ENCODE measurements around the gene DNAH7.
"Not testable (repeated sequence)": the region's sequence is repeated elsewhere in the genome, so short reads cannot be mapped to it uniquely, and the experiment has no call there.

DNAH7 gene

DNA sequence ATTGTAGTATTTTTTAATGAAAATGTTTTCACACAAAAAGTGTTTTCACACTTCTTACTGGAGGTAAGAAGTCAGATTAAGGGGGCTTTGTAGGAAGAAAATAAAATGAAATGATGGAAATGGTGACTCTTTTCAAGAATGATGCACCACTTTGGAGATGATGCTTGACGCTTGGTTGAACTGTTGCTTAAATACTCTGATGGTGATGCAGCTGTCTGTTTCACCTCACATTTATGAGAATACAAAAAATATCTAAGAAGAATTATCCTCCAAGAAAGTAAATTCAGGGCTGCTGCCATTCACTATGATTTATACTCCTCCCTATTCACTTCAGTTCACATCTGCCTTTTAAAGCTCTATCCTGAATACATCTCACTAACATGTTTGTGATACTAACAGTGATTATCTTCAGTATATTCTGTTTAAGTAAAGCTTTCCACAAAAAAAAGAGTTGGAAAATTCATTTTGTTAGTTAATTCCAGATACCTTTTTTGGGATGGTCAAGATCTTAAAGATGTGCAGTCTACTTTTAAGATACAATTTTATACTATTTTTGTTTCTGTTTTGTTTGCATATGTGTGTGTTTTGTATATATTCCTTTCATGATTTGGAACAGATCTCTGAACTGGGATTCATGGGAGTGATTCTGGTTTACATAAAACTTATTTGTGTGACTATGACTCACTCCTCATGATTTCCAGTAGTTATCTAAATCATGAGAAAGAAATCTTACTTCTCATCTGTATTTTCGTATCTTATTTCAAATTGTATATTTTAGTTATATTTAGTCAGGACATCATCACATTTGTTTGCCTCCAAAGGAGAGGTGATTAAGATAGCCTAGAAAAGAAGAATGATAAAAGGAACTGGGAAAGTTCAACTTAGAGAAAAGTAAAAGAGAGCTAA lies 358.5 kb downstream of the DNAH7 start:
- DNase-seq: no peak

DNA sequence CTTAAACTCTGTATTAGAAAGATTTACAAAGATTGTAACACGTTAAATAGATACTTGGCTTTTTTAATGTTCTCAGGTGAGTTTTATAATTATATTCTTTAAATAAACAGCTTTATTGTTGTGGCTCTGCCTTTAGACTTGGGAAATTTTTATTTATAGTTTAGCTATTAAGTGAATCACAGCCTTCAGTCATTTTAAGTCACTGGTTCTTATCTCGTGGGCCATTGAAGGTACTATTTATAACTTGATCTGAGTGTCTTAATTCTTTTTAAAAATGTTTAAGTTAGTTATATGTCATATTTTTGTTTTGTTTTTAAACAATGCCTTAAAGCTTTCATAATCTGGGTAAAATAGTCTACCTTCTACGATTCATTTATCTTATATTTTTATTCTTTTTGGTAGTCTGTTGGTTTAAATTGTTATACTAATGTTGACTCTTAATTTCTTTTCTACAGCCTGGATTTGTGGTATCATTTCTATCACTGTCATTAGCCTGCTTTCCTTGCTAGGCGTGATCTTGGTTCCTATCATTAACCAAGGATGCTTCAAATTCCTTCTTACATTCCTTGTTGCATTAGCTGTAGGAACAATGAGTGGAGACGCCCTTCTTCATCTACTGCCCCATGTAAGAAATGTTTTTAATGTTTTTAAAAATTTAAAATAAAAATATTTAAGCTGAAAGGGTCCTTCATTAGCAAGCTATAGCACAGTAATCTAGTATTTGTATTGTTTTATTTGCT lies 362.3 kb downstream of the DNAH7 start:
- DNase-seq: no peak

DNA sequence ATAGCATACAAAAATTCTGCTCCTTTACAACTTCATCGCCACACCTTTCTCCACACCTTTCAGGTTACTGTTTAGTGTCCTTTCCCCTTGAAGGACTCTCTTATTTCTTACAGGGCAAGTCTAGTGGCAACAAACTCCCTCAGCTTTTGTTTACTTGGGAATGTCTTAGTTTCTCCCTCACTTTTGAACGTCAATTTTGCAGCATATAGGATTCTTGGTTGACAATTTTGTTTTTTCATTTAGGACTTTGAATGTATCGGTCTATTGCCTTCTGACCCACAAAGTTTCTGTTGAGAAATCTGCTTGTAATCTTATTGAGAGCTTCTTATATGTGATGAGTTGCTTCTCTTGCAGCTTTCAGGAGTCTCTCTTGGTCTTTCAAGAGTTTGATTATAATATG lies 368.2 kb downstream of the DNAH7 start:
- no peak for DNase-seq

DNA sequence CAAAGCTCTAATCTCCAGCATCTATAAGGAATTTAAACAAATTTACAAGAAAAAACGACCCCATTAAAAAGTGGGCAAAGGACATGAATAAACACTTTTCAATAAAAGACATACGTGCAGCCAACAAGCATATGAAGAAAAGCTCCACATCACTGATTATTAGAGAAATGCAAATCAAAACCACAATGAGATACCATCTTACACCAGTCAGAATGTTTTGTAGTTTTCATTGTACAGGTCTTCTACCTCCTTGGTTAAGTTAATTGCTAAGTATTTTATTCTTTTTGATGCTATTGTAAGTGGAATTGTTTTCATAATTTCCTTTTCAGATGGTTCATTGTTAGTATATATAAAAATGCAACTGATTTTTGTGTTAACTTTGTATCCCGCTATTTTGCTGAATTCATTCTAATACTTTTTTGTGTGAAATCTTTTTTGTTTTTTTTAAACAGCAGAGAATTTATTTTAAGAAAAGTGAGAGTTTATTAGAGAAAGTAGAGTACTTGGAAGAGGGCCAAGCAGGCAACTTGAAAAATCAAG lies 370.9 kb downstream of the DNAH7 start:
- no peak for DNase-seq

DNA sequence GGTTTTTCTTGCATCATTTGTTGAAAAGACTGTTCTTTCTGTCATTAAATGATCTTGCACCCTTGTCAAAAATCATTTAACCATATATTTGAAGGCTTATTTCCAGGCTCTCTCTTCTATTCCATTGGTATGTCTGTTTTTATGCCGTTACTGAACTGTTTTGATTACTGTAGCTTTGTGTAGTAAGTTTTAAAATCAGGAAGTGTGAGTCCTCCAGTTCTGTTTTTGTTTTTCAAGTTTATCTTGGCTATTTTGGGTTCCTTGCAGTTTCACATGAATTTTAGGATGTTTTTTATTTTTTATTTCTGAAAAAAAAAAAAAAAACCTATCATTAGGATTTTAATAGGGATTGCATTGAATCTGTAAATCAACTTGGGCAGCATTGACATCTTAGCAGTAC lies 372.6 kb downstream of the DNAH7 start:
- no peak for DNase-seq

DNA sequence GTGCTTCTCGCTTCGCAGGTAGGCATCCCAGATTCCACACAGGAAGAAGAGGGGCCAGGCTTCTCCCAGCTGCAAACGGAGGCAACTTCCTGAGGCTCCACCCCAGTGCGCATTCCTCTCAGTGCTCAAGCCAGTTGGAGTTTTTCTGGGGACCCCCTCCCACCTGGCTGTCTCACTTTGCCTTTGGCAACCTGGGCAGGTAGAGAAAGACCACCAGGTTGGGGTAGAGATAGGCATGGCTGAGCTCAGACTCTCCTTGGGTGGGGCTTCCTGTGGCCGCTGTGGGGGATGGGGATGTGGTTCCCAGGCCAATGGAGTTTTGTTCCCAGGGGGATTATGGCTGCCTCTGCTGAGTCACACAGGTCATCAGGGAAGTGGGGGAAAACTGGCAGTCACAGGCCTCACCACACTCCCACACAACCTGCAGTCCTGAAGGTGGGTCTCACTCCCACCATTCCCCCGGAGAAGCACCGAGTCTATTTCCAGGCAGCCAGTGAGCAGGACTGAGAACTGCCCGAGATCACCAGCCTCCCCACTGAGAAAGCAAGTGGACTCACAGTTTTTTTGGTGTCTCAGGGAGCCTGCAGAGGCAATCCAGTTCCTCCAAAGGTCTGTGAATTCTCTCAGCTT lies 373.5 kb downstream of the DNAH7 start:
- no peak for DNase-seq

DNA sequence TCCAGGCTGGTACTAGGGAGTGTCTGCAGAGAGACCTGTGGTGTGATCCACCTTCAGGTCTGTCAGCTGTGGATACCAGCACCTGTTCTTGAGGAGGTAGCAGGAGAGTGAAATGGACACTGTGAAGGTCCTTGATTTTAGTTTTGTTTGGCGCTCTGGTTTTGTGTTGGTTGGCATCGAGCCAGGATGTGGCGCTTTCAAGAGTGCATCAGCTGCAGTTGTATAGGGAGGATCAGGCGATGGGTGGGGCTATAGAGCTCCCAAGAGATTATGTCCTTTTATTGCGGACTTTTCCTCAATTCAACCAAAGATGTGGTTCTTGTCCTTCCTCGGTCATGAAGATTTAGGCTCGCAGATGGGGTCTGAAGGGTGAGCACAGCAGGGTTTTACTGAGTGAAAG lies 374.1 kb downstream of the DNAH7 start:
- no peak for DNase-seq

DNA sequence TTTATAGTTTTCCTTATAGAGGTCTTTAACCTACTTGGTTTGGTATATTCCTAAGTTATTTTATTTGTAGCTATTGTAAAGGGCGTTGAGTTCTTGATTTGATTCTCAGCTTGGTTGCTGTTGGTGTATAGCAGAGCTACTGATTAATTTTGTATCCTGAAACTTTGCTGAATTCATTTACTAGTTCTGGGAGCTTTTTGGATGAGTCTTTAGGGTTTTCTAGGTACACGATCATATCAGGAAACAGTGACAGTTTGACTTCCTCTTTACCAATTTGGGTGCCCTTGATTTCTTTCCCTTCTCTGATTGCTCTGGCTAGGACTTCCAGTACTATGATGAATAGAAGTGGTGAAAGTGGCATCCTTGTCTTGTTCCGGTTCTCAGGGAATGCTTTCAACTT lies 376.1 kb downstream of the DNAH7 start:
- not testable (repeated sequence) for DNase-seq
